Fibroblast of mammary gland (primary cell): Measurements from ENCODE around the gene USP36.
"Not testable (repeated sequence)": the region's sequence is repeated elsewhere in the genome, so short reads cannot be mapped to it uniquely, and the experiment has no call there.

Experiments
- DNase-seq: peaks from one replicate; pipeline ENCODE4 v3.0.0-alpha.2; 2010; ENCODE audit warnings: low read depth
- H3K4me3 ChIP-seq: 2 replicates; pipeline ENCODE4 v1.5.1; 2011; ENCODE audit warnings: low read depth, mild to moderate bottlenecking, low read length, moderate library complexity; ENCODE audit not compliant: control insufficient read depth
- CTCF ChIP-seq: conservative IDR thresholded peaks from 2 replicates; pipeline ENCODE4 v1.5.1; 2011; ENCODE audit warnings: low read depth, low read length, inconsistent platforms; ENCODE audit not compliant: control insufficient read depth, insufficient read depth

USP36 gene

GRCh38 chr17:78781104-78781892 lies 59.3 kb downstream of the USP36 start:
- DNase-seq, result peak; percentile 41

GRCh38 chr17:78780335-78780734 lies 60.3 kb downstream of the USP36 start:
- no peak overlapping the region for H3K4me3 ChIP-seq
- DNase-seq, result no peak
- no peak for TF ChIP-seq CTCF

More at GRCh38 chr17:78781104-78781892, 59.3 kb downstream of the USP36 start:
- H3K4me3 ChIP-seq, result peak overlapping the region; percentile 61
- no peak for TF ChIP-seq CTCF

DNA sequence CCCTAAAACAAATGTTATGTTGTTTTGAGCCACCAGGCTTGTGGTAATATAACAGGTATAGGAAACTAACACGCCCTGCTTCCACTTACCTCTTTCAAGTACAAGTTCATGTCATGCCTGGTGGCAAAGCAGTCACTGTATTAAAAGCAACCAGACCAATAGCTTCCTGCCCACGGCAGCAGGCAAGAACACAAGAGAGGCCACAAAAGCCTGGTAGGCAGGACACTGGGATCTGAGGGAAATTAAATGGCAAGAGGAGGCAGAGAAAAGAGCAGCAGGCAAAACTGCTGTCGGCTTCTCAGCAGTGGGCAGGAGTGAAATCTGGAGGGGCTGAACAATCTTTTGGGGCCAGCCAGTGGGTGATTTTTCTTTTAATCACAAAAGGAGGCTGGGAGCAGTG lies 60.8 kb downstream of the USP36 start:
- TF ChIP-seq CTCF, result no peak
- DNase-seq, result no peak
- no peak overlapping the region for H3K4me3 ChIP-seq

DNA sequence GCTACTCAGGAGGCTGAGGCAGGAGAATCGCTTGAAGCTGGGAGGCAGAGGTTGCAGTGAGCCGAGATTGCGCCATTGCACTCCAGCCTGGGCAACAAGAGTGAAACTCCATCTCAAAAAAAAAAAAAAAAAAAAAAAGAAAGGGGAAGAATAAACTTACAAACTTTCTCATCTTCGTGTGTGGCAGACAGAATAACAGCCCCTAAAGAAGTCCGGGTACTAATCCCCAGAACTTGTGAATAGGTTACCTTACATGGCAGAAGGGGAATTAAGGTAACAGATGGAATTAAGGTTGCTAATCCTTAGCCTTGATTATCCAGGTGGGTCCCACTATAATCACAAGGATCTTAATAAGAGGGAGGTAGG lies 61.3 kb downstream of the USP36 start:
- H3K4me3 ChIP-seq, DNase-seq: not testable (repeated sequence)

GRCh38 chr17:78777881-78778280 lies 62.7 kb downstream of the USP36 start:
- DNase-seq, result no peak
- no peak overlapping the region for H3K4me3 ChIP-seq

DNA sequence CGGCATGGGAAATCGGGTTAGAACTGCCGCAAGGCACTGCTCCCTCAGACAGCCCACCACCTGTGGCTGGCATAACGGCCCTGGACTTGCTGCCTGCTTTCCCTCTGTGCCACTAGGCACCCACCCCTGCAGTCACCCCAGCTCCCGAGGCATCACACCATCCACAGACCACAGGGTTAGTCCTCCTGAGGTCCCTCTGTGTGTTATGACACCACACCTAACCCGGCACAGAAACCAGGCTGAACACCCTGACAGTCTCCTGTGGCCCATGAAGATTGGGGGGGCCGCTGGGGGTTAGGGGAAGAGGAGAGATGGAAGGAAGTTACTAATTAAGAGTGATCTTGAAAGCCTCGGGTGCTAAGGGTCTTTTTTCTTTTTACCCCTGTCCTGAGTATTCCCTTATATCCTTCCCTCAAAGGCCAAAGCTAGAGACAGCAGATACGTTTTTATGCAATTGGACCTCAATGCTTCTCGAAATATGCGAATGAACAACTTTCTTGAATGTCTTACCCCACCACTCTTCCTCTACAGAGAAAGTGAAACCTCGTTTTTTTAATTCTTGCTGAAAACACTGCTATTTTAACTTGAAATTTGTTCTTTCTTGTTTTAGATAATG lies 65.5 kb downstream of the USP36 start:
- no peak for DNase-seq
- no peak for TF ChIP-seq CTCF
- no peak overlapping the region for H3K4me3 ChIP-seq

More at GRCh38 chr17:78777881-78778280, 62.7 kb downstream of the USP36 start:
- TF ChIP-seq CTCF, result no peak

DNA sequence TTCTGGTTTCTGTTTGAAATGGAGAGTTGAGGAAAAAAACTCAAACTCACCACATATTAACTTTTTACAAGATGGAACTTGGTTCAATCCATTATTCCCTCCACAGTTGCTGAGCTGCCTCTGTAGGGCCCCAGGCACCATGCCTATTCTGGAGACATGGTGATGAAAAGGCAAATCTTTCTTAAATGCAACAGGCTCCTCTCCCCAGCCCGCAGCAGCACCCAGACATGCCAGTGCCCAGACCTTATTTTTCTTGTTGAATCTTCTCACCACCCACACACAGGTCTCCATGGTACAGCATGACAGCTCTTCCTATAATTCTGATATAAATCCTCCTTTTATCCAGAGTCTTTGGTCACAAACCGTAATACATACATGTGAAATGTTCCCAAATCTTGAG lies 66.2 kb downstream of the USP36 start:
- no peak overlapping the region for H3K4me3 ChIP-seq
- no peak for TF ChIP-seq CTCF
- no peak for DNase-seq
